B cell (primary cell): ENCODE data around the gene ATAD3C. TPM values are rescaled to one million over a fixed set of nuclear protein-coding genes. Genes with fewer than 3 reads are reported as not detected.
A peak's percentile ranks its signal among the peaks of the same experiment; 100 is the strongest.
"Not testable (repeated sequence)": the region's sequence is repeated elsewhere in the genome, so short reads cannot be mapped to it uniquely, and the experiment has no call there.

Source experiments
- ATAC-seq: fragments of 200-7000 bp; cut with Tn5 transposase; one replicate; pipeline ENCODE4 v1.10.0; 2021; ENCODE audit warnings: low read depth, mild to moderate bottlenecking, moderate number of reproducible peaks, moderate library complexity
- CTCF ChIA-PET: fragments of 350-600 bp; sonication (Branson Sonifier 250); formaldehyde crosslinking; loops from one replicate; lab custom pipeline; 2021; ENCODE audit warnings: antibody characterized with exemption, inconsistent platforms; lab: Charles Lee
- POLR2A ChIA-PET: fragments of 350-600 bp; sonication (Branson Sonifier 250); formaldehyde crosslinking; loops from one replicate; lab custom pipeline; 2021; ENCODE audit warnings: antibody characterized with exemption; lab: Charles Lee
- DNase-seq: peaks from one replicate; pipeline ENCODE4 v3.0.0; 2013
- H2AFZ ChIP-seq: 2 replicates; pipeline ENCODE4 v1.6.1; 2012; ENCODE audit warnings: mild to moderate bottlenecking, low read depth, low read length; ENCODE audit not compliant: insufficient read depth, poor library complexity, severe bottlenecking
- H3K27ac ChIP-seq, 2 donors: 1 replicate in 1 of 2; 2 replicates in 1 of 2; pipeline ENCODE4 v1.5.1; 2012 to 2013; ENCODE audit warnings: low read length in 2 of 2, mild to moderate bottlenecking in 2 of 2, moderate library complexity in 1 of 2
- H3K27me3 ChIP-seq, 4 experiments: fragments of 200-600 bp in 1 of 4; sonication (generic) in 1 of 4; replicated peaks in 1 of 4; 1 replicate in 2 of 4; 2 replicates in 2 of 4; pipeline versions ENCODE4 v1.6.1 to v1.7.0; 2013 to 2016; ENCODE audit warnings: low read length in 3 of 4, mild to moderate bottlenecking in 2 of 4, mixed read lengths in 1 of 4, moderate library complexity in 1 of 4; ENCODE audit not compliant: insufficient read depth in 4 of 4, control insufficient read depth in 3 of 4; ENCODE audit errors: control extremely low read depth in 1 of 4
- H3K36me3 ChIP-seq, 2 experiments: replicated peaks in 1 of 2; 1 replicate in 1 of 2; 2 replicates in 1 of 2; pipeline versions ENCODE4 v1.6.1 to v1.7.1; 2013; ENCODE audit warnings: low read length in 1 of 2; ENCODE audit not compliant: insufficient read depth in 2 of 2, control insufficient read depth in 1 of 2; ENCODE audit errors: control extremely low read depth in 1 of 2, extremely low read depth in 1 of 2
- H3K4me1 ChIP-seq, 2 donors: fragments of 200-600 bp in 1 of 2; sonication (generic) in 1 of 2; 1 replicate in 1 of 2; 2 replicates in 1 of 2; pipeline versions ENCODE4 v1.5.1 to v1.6.1; 2013 to 2017; ENCODE audit warnings: low read length in 2 of 2; ENCODE audit not compliant: control insufficient read depth in 2 of 2, insufficient read depth in 2 of 2
- H3K4me2 ChIP-seq: replicated peaks from 2 replicates; pipeline ENCODE3; 2012; ENCODE audit warnings: mild to moderate bottlenecking, low read depth, low read length; ENCODE audit not compliant: poor library complexity, severe bottlenecking
- H3K4me3 ChIP-seq, 5 experiments: fragments of 200-600 bp in 1 of 5; sonication (generic) in 1 of 5; 1 replicate in 3 of 5; 2 replicates in 2 of 5; pipeline versions ENCODE4 v1.5.1 to v1.7.0; 2011 to 2016; ENCODE audit warnings: low read length in 4 of 5, mild to moderate bottlenecking in 4 of 5, low read depth in 2 of 5, control low read depth in 1 of 5, moderate library complexity in 1 of 5; ENCODE audit not compliant: insufficient read depth in 1 of 5; ENCODE audit errors: control extremely low read depth in 1 of 5, extremely low read depth in 1 of 5
- H3K79me2 ChIP-seq: fragments of 200-600 bp; sonication (generic); one replicate; pipeline ENCODE4 v1.6.0; 2016; ENCODE audit warnings: low read length; ENCODE audit not compliant: control insufficient read depth, insufficient read depth
- H3K9ac ChIP-seq: fragments of 200-600 bp; sonication (generic); 2 replicates; pipeline ENCODE4 v1.6.1; 2017; ENCODE audit warnings: mild to moderate bottlenecking, low read length, moderate library complexity
- H3K9me3 ChIP-seq, 3 donors: one replicate each; pipeline versions ENCODE4 v1.6.1 to v1.7.1; 2013; ENCODE audit warnings: low read length in 2 of 3; ENCODE audit not compliant: control insufficient read depth in 2 of 3, insufficient read depth in 1 of 3; ENCODE audit errors: control extremely low read depth in 1 of 3
- H4K20me1 ChIP-seq: 2 replicates; pipeline ENCODE4 v1.6.0; 2012; ENCODE audit warnings: mild to moderate bottlenecking, low read length; ENCODE audit not compliant: insufficient read depth, control insufficient read depth, poor library complexity, severe bottlenecking
- H3K27ac Mint-ChIP-seq: one replicate; pipeline ENCODE4 v1.8.0; 2021; ENCODE audit warnings: mixed read lengths
- H3K27me3 Mint-ChIP-seq: one replicate; pipeline ENCODE4 v1.8.0; 2021; ENCODE audit warnings: mixed read lengths
- H3K4me1 Mint-ChIP-seq: one replicate; pipeline ENCODE4 v1.8.0; 2021; ENCODE audit warnings: mixed read lengths
- H3K4me3 Mint-ChIP-seq: one replicate; pipeline ENCODE4 v1.8.0; 2021; ENCODE audit warnings: mixed read lengths
- H3K9me3 Mint-ChIP-seq: one replicate; pipeline ENCODE4 v1.8.0; 2022; ENCODE audit warnings: mixed read lengths; ENCODE audit not compliant: insufficient read depth
- EZH2 ChIP-seq: IDR thresholded peaks from 2 replicates; pipeline ENCODE4 v1.6.1; 2012; ENCODE audit warnings: borderline replicate concordance, low read depth, mild to moderate bottlenecking, moderate library complexity, low read length; ENCODE audit not compliant: insufficient read depth, poor library complexity, severe bottlenecking
- WGBS: methylation state at CpG from one replicate; pipeline ENCODE4 v1.1.5; 2013; ENCODE audit warnings: missing lambda C conversion rate; ENCODE audit not compliant: insufficient coverage; 5-methylcytosine and 5-hydroxymethylcytosine counted together
- intact Hi-C: fragments of 100-400 bp; cut with micrococcal nuclease; formaldehyde crosslinking; loops from one replicate; pipeline ENCODE4 v1.10.0; 2022
- polyA plus RNA-seq: library from polyadenylated mRNA; depleted of rRNA; stranded (reverse); fragments of >200 nt; gene quantifications from 2 replicates; pipeline ENCODE4 v1.2.3, GENCODE V29; 2012
- total RNA-seq, 2 donors: library from RNA; stranded (reverse); fragments of 120-200 nt in 1 of 2; gene quantifications; 1 replicate in 1 of 2; 2 replicates in 1 of 2; pipeline versions ENCODE4 v1.2.3 to v1.2.4, GENCODE V29; 2013 to 2022
- TF ChIP-seq, protein P1 (sequence below): fragments of 200-600 bp; IDR thresholded peaks from one replicate; pipeline ENCODE4 v1.8.0; 2022; ENCODE audit warnings: antibody characterized with exemption, mild to moderate bottlenecking

The ATAD3C gene
- total and polyA plus RNA-seq, 2 donors (not counting 1 experiment from before 2014, with no cell fraction given) = 0.20 to 1.1 TPM

DNA sequence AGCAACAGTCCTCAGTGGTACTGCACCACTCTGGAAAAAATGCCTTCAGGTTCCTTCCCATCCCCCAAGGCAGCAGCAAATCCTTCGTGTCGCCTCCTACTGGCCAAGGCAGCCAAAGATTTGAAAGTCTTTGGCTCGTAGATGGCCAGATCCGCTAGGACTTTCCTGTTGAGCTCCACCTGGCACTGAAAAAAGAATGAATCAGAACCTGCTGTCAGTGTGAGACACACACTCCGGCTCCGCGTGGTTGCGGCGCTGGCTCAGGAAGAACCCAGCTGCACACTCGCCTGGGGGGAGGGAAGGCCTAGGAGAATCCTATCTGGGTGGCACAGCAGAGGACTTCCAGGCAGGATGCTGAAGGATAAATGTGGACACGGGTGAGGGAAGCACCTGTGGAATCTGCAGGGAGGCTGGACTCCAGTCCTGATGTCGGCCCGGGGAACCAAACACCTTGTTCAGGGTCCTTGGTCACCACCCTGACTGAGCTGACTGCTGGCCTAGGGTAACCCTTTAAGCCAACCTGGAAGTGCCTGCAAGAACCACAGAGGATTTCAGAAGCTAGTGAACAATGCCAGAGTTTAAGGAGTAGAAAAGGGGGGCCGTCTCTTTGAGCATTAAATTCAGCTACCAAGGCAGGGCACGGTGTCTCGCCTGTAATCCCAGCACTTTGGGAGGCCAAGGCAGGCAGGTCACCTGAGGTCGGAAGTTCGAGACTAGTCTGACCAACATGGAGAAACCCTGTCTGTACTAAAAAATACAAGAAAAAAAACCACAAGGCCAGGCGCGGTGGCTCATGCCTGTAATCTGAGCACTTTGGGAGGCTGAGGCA is 47.2 kb upstream of the ATAD3C start:
- peaks cover 25% of the 10 kb centered on the region for H4K20me1 ChIP-seq
- ChIA-PET POLR2A (interaction anchor here (0.6 kb wide), 1 partner anchor 29 kb away, joined by 3 read pairs; no protein-coding TSS in a partner anchor), CTCF (no interaction called here)
- no peak overlapping the region for H3K9ac ChIP-seq
- WGBS = 95% methylated on average over 17 of the region's 20 CpGs
- peaks cover 63% of the 10 kb centered on the region for H3K79me2 ChIP-seq
- H3K36me3 ChIP-seq = peaks cover 0 to 47% of the 10 kb centered on the region in 2 experiments
- no peak overlapping the region for H3K4me3 ChIP-seq
- H3K9me3 ChIP-seq = no peaks in the 10 kb centered on the region
- Mint-ChIP-seq H3K27ac (peak overlapping the region; percentile 71), H3K9me3 (no peaks in the 10 kb centered on the region), H3K4me1 (peaks cover 54% of the 10 kb centered on the region), H3K27me3 (no peaks in the 10 kb centered on the region), H3K4me3 (peak overlapping the region; percentile 94)
- peaks cover 34 to 41% of the 10 kb centered on the region in 2 donors for H3K4me1 ChIP-seq
- TF ChIP-seq, protein P1, sequence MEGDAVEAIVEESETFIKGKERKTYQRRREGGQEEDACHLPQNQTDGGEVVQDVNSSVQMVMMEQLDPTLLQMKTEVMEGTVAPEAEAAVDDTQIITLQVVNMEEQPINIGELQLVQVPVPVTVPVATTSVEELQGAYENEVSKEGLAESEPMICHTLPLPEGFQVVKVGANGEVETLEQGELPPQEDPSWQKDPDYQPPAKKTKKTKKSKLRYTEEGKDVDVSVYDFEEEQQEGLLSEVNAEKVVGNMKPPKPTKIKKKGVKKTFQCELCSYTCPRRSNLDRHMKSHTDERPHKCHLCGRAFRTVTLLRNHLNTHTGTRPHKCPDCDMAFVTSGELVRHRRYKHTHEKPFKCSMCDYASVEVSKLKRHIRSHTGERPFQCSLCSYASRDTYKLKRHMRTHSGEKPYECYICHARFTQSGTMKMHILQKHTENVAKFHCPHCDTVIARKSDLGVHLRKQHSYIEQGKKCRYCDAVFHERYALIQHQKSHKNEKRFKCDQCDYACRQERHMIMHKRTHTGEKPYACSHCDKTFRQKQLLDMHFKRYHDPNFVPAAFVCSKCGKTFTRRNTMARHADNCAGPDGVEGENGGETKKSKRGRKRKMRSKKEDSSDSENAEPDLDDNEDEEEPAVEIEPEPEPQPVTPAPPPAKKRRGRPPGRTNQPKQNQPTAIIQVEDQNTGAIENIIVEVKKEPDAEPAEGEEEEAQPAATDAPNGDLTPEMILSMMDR = peak; percentile 38
- TF ChIP-seq EZH2 = no peak
- H3K27ac ChIP-seq = no peak overlapping the region
- no peaks in the 10 kb centered on the region for H3K27me3 ChIP-seq
- no peak overlapping the region for H3K4me2 ChIP-seq
- ATAC-seq (no peak), DNase-seq (peak; percentile 47)
- no peak overlapping the region for H2AFZ ChIP-seq
- intact Hi-C loops = no loop called here

DNA sequence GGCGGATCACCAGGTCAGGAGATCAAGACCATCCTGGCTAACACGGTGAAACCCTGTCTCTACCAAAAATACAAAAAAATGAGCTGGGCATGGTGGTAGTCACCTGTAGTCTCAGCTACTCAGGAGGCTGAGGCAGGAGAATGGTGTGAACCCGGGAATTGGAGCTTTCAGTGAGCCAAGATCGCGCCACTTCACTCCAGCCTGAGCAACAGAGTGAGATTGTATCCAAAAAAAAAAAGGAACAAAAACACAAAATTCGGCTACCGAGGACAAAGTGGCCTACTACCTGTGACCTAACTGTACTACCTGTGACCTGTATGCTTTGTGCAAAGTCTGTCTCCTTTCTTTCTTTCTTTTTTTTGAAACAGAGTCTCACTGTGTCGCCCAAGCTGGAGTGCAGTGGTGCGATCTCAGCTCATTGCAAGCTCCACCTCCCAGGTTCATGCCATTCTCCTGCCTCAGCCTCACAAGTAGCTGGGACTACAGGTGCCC is 46.5 kb upstream of the ATAD3C start:
- Histone ChIP-seq H3K36me3 (peaks cover 0 to 40% of the 10 kb centered on the region in 2 experiments), H3K79me2 (peaks cover 63% of the 10 kb centered on the region), H4K20me1 (peaks cover 27% of the 10 kb centered on the region), H3K4me1 (peaks cover 33 to 39% of the 10 kb centered on the region in 2 donors)
- DNase-seq, H3K27me3 ChIP-seq, H3K9me3 Mint-ChIP-seq, H3K4me3 Mint-ChIP-seq, H3K27ac Mint-ChIP-seq, H3K4me2 ChIP-seq, H3K9ac ChIP-seq, H2AFZ ChIP-seq, H3K27ac ChIP-seq, ATAC-seq, H3K4me3 ChIP-seq, H3K9me3 ChIP-seq, H3K27me3 Mint-ChIP-seq, intact Hi-C loops, CTCF ChIA-PET: not testable (repeated sequence)
- POLR2A ChIA-PET = interaction anchor here (0.6 kb wide), 1 partner anchor 30 kb away, joined by 3 read pairs; no protein-coding TSS in a partner anchor
- 97% methylated on average over 9 of the region's 9 CpGs for WGBS
- peaks cover 51% of the 10 kb centered on the region for H3K4me1 Mint-ChIP-seq
